A673 (cell line): ENCODE measurements around the gene CPB2. TPM values are rescaled to one million over a fixed set of nuclear protein-coding genes. Genes with fewer than 3 reads are reported as not detected.

Source experiments
- BruUV-seq: library from RNA; stranded (reverse); fragments of 400-500 nt; replicated peaks from 2 replicates; lab custom pipeline; 2021; lab: Mats Ljungman, UMichigan
- CTCF ChIA-PET: fragments of 300-600 bp; sonication (Branson Sonifier 250); formaldehyde crosslinking; loops from one replicate; lab custom pipeline; 2022; ENCODE audit warnings: antibody characterized with exemption; lab: Charles Lee
- POLR2A ChIA-PET: fragments of 300-600 bp; sonication (Branson Sonifier 250); formaldehyde crosslinking; loops from one replicate; lab custom pipeline; 2022; ENCODE audit warnings: antibody characterized with exemption; ENCODE audit not compliant: low non-redundant PET; lab: Charles Lee
- DNase-seq: peaks from one replicate; pipeline ENCODE4 v3.0.0-alpha.2; 2015; ENCODE audit warnings: low spot score
- H3K27ac ChIP-seq: fragments of 200-600 bp; sonication (generic); 2 replicates; pipeline ENCODE4 v1.5.1; 2016; ENCODE audit warnings: mixed run types, low read depth, mild to moderate bottlenecking, mixed read lengths, antibody characterized with exemption, low read length; ENCODE audit not compliant: poor library complexity, severe bottlenecking
- H3K27me3 ChIP-seq: fragments of 200-600 bp; sonication (generic); replicated peaks from 2 replicates; pipeline ENCODE4 v1.6.1; 2017; ENCODE audit warnings: mixed run types, low read depth, mild to moderate bottlenecking, mixed read lengths, antibody characterized with exemption, low read length; ENCODE audit not compliant: insufficient read depth, poor library complexity
- H3K36me3 ChIP-seq: fragments of 200-600 bp; sonication (generic); 2 replicates; pipeline ENCODE4 v1.6.1; 2016; ENCODE audit warnings: mixed run types, mild to moderate bottlenecking, mixed read lengths, antibody characterized with exemption, low read length; ENCODE audit not compliant: insufficient read depth, poor library complexity, severe bottlenecking
- H3K4me1 ChIP-seq: fragments of 200-600 bp; sonication (generic); 2 replicates; pipeline ENCODE4 v1.6.1; 2017; ENCODE audit warnings: mixed run types, mild to moderate bottlenecking, mixed read lengths, antibody characterized with exemption, low read length; ENCODE audit not compliant: insufficient read depth, poor library complexity, severe bottlenecking
- H3K4me3 ChIP-seq: fragments of 200-600 bp; sonication (generic); 2 replicates; pipeline ENCODE4 v1.5.1; 2016; ENCODE audit warnings: low read depth, mixed run types, mild to moderate bottlenecking, mixed read lengths, low read length; ENCODE audit not compliant: poor library complexity, severe bottlenecking
- H3K9me3 ChIP-seq: fragments of 200-600 bp; sonication (generic); 2 replicates; pipeline ENCODE4 v1.6.1; 2016; ENCODE audit warnings: mixed run types, low read depth, mild to moderate bottlenecking, mixed read lengths, antibody characterized with exemption, low read length; ENCODE audit not compliant: poor library complexity, severe bottlenecking
- EZH2 ChIP-seq: fragments of 200-600 bp; sonication (generic); IDR thresholded peaks from 2 replicates; pipeline ENCODE4 v1.6.1; 2017; ENCODE audit warnings: borderline replicate concordance, low read depth, mild to moderate bottlenecking, mixed read lengths, antibody characterized with exemption, low read length; ENCODE audit not compliant: poor library complexity, severe bottlenecking
- intact Hi-C: fragments of 100-400 bp; cut with micrococcal nuclease; formaldehyde crosslinking; loops from one replicate; pipeline ENCODE4 v1.10.0; 2022; ENCODE audit not compliant: unreplicated experiment
- total RNA-seq: library from RNA; stranded (reverse); gene quantifications from 2 replicates; pipeline ENCODE4 v1.2.3, GENCODE V29; 2021
- TF ChIP-seq, protein P1 (sequence below): fragments of 300-800, 200-600 bp; sonication (generic); conservative IDR thresholded peaks from 2 replicates; pipeline ENCODE4 v1.5.1; 2017; ENCODE audit warnings: low read depth, mild to moderate bottlenecking, antibody characterized with exemption, low read length, moderate library complexity, mixed read lengths

CPB2 gene
- total RNA-seq, 1 experiment from 2014 or later = 5.5 TPM

DNA sequence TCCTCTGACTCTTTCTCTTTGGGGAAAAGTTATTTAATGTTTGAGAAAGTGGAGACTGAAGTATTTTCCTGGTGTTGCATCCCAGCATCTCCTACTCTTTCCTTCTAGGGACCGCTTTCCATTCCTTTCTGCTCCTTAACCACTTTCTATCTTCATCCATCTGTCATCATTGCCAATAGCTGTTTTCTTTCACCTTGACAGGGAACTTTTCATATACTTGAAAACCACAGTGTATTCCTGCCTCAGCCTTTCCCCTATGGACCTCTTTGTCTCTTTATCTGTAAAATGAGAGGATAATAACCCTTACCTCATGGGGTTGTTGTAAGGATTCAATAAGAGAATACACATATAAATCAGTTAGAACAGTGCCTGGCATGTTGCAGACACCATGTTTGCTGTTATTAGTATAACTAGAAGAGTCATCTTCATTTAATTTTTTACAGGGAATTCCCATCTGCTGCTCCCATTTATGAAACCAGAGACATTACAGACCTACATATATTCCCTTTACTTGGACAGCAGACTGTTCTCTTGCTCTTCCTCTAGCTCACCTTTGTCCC, 45.4 kb upstream of the CPB2 start:
- no peaks in the 10 kb centered on the region for H3K36me3 ChIP-seq

DNA sequence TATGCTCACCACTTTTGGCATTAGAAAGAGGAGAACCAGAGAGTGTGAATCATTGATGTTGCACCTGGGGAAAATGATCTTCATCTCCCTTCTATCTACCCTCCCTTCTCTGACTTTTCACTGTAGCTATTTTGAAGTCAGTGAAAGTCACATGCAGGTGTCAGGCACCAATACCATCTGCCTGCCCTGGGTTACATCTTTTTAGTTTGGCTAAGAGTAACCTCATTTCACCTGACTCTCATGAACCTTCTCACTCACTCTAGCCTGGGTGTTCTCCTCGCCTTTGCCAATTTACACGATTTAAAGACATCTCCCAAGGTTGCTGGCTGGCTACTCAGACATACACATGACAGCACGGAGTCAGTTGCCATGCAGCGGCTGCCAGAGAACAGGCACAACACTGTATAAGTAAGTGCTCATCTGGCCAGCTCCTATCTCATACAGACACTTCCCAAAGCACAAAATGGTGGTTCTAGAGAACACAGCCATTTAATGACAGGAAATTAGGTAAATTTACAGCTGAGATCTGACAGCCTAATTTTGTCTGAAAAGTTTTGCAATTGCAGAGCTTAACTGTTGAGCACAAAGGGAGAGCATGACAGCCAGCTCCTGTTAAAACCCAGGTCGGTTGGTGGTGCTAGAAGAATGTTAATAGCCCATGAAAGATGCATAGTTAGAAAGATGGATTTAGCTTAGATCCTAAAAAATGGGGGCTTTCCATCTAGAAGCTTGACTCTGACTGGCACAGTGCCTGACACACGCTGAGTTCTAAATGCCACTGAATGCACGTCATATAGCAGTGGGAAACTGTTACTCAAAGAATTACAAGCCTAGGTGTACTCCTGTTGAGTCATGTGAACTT, 44.7 kb upstream of the CPB2 start:
- no TSS peak for BruUV-seq
- ChIA-PET POLR2A (no interaction called here), CTCF (interaction anchor here (0.5 to 1.5 kb wide), 4 partner anchors 11 to 782 kb away, joined by 5 to 10 read pairs (median 8); no protein-coding TSS in a partner anchor)
- intact Hi-C loops = loop anchor here (5.0 kb wide), 2 partner anchors 138 to 158 kb away; no protein-coding TSS in a partner anchor
- H3K27me3 ChIP-seq = no peaks in the 10 kb centered on the region
- no peaks in the 10 kb centered on the region for H3K9me3 ChIP-seq
- TF ChIP-seq, protein P1, sequence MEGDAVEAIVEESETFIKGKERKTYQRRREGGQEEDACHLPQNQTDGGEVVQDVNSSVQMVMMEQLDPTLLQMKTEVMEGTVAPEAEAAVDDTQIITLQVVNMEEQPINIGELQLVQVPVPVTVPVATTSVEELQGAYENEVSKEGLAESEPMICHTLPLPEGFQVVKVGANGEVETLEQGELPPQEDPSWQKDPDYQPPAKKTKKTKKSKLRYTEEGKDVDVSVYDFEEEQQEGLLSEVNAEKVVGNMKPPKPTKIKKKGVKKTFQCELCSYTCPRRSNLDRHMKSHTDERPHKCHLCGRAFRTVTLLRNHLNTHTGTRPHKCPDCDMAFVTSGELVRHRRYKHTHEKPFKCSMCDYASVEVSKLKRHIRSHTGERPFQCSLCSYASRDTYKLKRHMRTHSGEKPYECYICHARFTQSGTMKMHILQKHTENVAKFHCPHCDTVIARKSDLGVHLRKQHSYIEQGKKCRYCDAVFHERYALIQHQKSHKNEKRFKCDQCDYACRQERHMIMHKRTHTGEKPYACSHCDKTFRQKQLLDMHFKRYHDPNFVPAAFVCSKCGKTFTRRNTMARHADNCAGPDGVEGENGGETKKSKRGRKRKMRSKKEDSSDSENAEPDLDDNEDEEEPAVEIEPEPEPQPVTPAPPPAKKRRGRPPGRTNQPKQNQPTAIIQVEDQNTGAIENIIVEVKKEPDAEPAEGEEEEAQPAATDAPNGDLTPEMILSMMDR = peak; percentile 25; the same call in 1 of the 2 replicates
- TF ChIP-seq EZH2 = no peak
- no peak overlapping the region for H3K4me3 ChIP-seq
- peak; percentile 94 for DNase-seq
- peaks cover 44% of the 10 kb centered on the region for H3K4me1 ChIP-seq
- no peaks in the 10 kb centered on the region for H3K36me3 ChIP-seq
- peak overlapping the region; percentile 80 for H3K27ac ChIP-seq

More for the DNA sequence above, 45.4 kb upstream of the CPB2 start:
- peaks cover 37% of the 10 kb centered on the region for H3K4me1 ChIP-seq
- intact Hi-C loops = no loop called here
- H3K27ac ChIP-seq = peak overlapping the region; percentile 80
- DNase-seq = no peak
- H3K4me3 ChIP-seq = no peak overlapping the region
- H3K27me3 ChIP-seq = no peaks in the 10 kb centered on the region
- CTCF ChIA-PET = interaction anchor here (1.4 to 1.5 kb wide), 3 partner anchors 10 to 171 kb away, joined by 5 to 10 read pairs (median 7); no protein-coding TSS in a partner anchor
- TSS peak; percentile 95 for BruUV-seq
- no peak for TF ChIP-seq EZH2
- TF ChIP-seq, protein P1 = no peak
- no peaks in the 10 kb centered on the region for H3K9me3 ChIP-seq
- POLR2A ChIA-PET = no interaction called here

GRCh38 chr13:46146898-46147297, 42.1 kb upstream of the CPB2 start:
- BruUV-seq = no TSS peak
- intact Hi-C loops = loop anchor here (2.0 to 5.0 kb wide), 3 partner anchors 140 to 174 kb away; no protein-coding TSS in a partner anchor
- peak; percentile 67 for DNase-seq
- ChIA-PET POLR2A (no interaction called here), CTCF (no interaction called here)
- Histone ChIP-seq H3K27me3 (no peaks in the 10 kb centered on the region), H3K4me3 (no peak overlapping the region), H3K4me1 (peaks cover 53% of the 10 kb centered on the region), H3K27ac (no peak overlapping the region), H3K9me3 (no peaks in the 10 kb centered on the region), H3K36me3 (no peaks in the 10 kb centered on the region)
- TF ChIP-seq, protein P1 = peak; percentile 70
- TF ChIP-seq EZH2 = no peak
